Measurements from ENCODE around the gene KCNK16.

- TF ChIP-seq POLR2A (IDR thresholded peaks at IDR 0.05) (no peak), CTCF (IDR thresholded peaks at IDR 0.05 in 8 of 11, conservative IDR thresholded peaks at IDR 0.05 in 3 of 11) (no peak)
Measured at GRCh38 chr6:39350723-39351505, 28.4 kb upstream of the KCNK16 start.
